NCI-H2029 (cell line): ENCODE measurements around the gene ZP3.
"Not testable (repeated sequence)": the region's sequence is repeated elsewhere in the genome, so short reads cannot be mapped to it uniquely, and the experiment has no call there.

Source experiments
- DNase-seq: peaks from one replicate; lab custom pipeline; 2025; lab: John Stamatoyannopoulos, UW

ZP3 gene

GRCh38 chr7:76424413-76425111, at the start of gene ZP3:
TSS of gene ZP3 (plus strand) at chr7:76424950. CDS start at chr7:76424965, 15 bp downstream.
- no peak for DNase-seq

- DNase-seq: no peak
Observed at GRCh38 chr7:76375251-76375650, 49.5 kb upstream of the ZP3 start.

GRCh38 chr7:76377186-76377918, 47.4 kb upstream of the ZP3 start:
- no peak for DNase-seq

- DNase-seq: no peak
Observed at GRCh38 chr7:76380623-76380966, 44.2 kb upstream of the ZP3 start.

GRCh38 chr7:76381814-76382213, 42.9 kb upstream of the ZP3 start:
- DNase-seq: no peak

- no peak for DNase-seq
Observed at GRCh38 chr7:76383089-76383944, 41.4 kb upstream of the ZP3 start.

- no peak for DNase-seq
Observed at GRCh38 chr7:76386691-76387260, 38.0 kb upstream of the ZP3 start.

- not testable (repeated sequence) for DNase-seq
Observed at GRCh38 chr7:76387789-76388188, 37.0 kb upstream of the ZP3 start.

- DNase-seq: no peak
Observed at GRCh38 chr7:76390092-76390491, 34.7 kb upstream of the ZP3 start.

- no peak for DNase-seq
Observed at GRCh38 chr7:76392531-76393115, 32.1 kb upstream of the ZP3 start.

- DNase-seq: peak; percentile 74
Observed at GRCh38 chr7:76393116-76394031, 31.4 kb upstream of the ZP3 start.

GRCh38 chr7:76394957-76395356, 29.8 kb upstream of the ZP3 start:
- no peak for DNase-seq

- DNase-seq: not testable (repeated sequence)
Observed at GRCh38 chr7:76395605-76395964, 29.2 kb upstream of the ZP3 start.

GRCh38 chr7:76395965-76396726, 28.6 kb upstream of the ZP3 start:
- peak; percentile 8 for DNase-seq

- no peak for DNase-seq
Observed at GRCh38 chr7:76396864-76397263, 27.9 kb upstream of the ZP3 start.

GRCh38 chr7:76397409-76398183, 27.2 kb upstream of the ZP3 start:
- DNase-seq: peak; percentile 21

- no peak for DNase-seq
Observed at GRCh38 chr7:76400248-76400647, 24.5 kb upstream of the ZP3 start.

GRCh38 chr7:76403097-76403496, 21.7 kb upstream of the ZP3 start:
- not testable (repeated sequence) for DNase-seq

- DNase-seq: no peak
Observed at GRCh38 chr7:76403780-76404494, 20.8 kb upstream of the ZP3 start.
